Endometrial microvascular endothelial cells (primary cell): ENCODE measurements around the gene CD40. TPM values are rescaled to one million over a fixed set of nuclear protein-coding genes. Genes with fewer than 3 reads are reported as not detected.
"Not testable (repeated sequence)": the region's sequence is repeated elsewhere in the genome, so short reads cannot be mapped to it uniquely, and the experiment has no call there.

Source experiments
- in situ Hi-C: cut with HindIII; loops from 2 replicates; pipeline ENCODE4 v1.10.0; 2017; ENCODE audit warnings: low sequenced_read_pairs, low pct_unique_long_range_greater_than_20kb; ENCODE audit errors: inconsistent ontology term
- total RNA-seq: library from RNA; depleted of rRNA; stranded (reverse); fragments of >200 nt; gene quantifications from one replicate; pipeline ENCODE4 v1.2.3, GENCODE V29; 2015; ENCODE audit errors: inconsistent ontology term

CD40 gene
- total RNA-seq, 1 donor from 2014 or later = 11.7 TPM

- in situ Hi-C loops = not testable (repeated sequence)
Measured at GRCh38 chr20:46091622-46092535, 26.2 kb upstream of the CD40 start.

- in situ Hi-C loops = no loop called here
Measured at GRCh38 chr20:46093531-46093930, 24.6 kb upstream of the CD40 start.

GRCh38 chr20:46099491-46100287 lies 18.4 kb upstream of the CD40 start:
- in situ Hi-C loops = no loop called here

- in situ Hi-C loops = not testable (repeated sequence)
Measured at GRCh38 chr20:46100444-46100843, 17.7 kb upstream of the CD40 start.

GRCh38 chr20:46100988-46101387 lies 17.1 kb upstream of the CD40 start:
- in situ Hi-C loops = no loop called here

- in situ Hi-C loops = no loop called here
Measured at GRCh38 chr20:46101957-46102356, 16.2 kb upstream of the CD40 start.

GRCh38 chr20:46102940-46103339 lies 15.2 kb upstream of the CD40 start:
- in situ Hi-C loops = no loop called here

- in situ Hi-C loops = no loop called here
Measured at GRCh38 chr20:46104262-46104661, 13.9 kb upstream of the CD40 start.

- in situ Hi-C loops = no loop called here
Measured at GRCh38 chr20:46107061-46107460, 11.1 kb upstream of the CD40 start.

- in situ Hi-C loops = no loop called here
Measured at GRCh38 chr20:46108435-46108841, 9.7 kb upstream of the CD40 start.

GRCh38 chr20:46108976-46109375 lies 9.1 kb upstream of the CD40 start:
- in situ Hi-C loops = no loop called here

- in situ Hi-C loops = no loop called here
Measured at GRCh38 chr20:46111028-46111835, 6.9 kb upstream of the CD40 start.

GRCh38 chr20:46111836-46112212 lies 6.3 kb upstream of the CD40 start:
- in situ Hi-C loops = no loop called here

- in situ Hi-C loops = no loop called here
Measured at GRCh38 chr20:46112430-46113112, 5.5 kb upstream of the CD40 start.

- in situ Hi-C loops = no loop called here
Measured at GRCh38 chr20:46113113-46113470, 5.0 kb upstream of the CD40 start.

GRCh38 chr20:46114449-46114848 lies 3.7 kb upstream of the CD40 start:
- in situ Hi-C loops = no loop called here

- in situ Hi-C loops = no loop called here
Measured at GRCh38 chr20:46118481-46119020, 437 bp downstream of the CD40 start.

- in situ Hi-C loops = no loop called here
Measured at GRCh38 chr20:46119028-46119546, 973 bp downstream of the CD40 start.
